H54 (cell line): Measurements from ENCODE around the gene THSD7B.
"Not testable (repeated sequence)": the region's sequence is repeated elsewhere in the genome, so short reads cannot be mapped to it uniquely, and the experiment has no call there.

Experiments used
- DNase-seq: peaks from one replicate; pipeline ENCODE4 v3.0.0; 2011; ENCODE audit warnings: low spot score, mixed read lengths; ENCODE audit not compliant: insufficient read length
- FAIRE-seq: peaks from 3 replicates; lab custom pipeline; 2011; peaks lifted over from hg19 to GRCh38; lab: Jason Lieb, UNC
- POLR2A ChIP-seq: IDR thresholded peaks from 2 replicates; pipeline ENCODE4 v1.6.1; 2011; ENCODE audit warnings: low read depth, mild to moderate bottlenecking, low read length

THSD7B gene

DNA sequence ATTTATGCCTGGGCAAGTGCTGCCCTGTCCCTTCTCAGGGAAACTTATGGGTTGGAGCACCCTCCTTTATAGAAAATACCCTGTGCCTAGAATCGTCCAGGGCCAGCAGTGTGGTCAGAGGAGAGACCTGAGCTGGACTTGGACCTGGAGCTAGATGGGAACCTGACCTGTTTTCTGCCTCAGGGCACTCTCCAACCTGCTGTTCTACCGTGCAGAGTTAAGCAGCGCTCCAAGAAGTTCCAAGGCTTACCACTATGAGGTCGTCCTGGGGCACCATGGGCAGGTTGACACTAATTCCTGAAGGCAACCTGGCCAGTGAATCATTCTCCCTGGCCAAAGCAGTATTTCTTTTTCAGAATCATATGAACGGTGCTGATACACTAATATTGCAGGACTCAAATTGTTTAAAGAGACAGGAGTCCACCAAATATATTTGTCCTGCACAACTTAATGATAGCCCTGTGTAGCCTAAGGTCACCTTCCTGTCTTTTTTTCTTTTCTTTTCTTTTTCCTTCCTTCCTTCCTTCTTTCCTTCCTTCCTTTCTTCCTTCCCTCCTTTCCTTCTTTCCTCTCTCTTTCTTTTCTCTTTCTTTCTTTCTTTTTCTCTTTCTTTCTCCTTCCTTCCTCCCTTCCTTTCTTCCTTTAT, 743.5 kb downstream of the THSD7B start:
- DNase-seq (no peak), FAIRE-seq (no peak)
- TF ChIP-seq POLR2A, result no peak

- no peak for TF ChIP-seq POLR2A
- no peak for FAIRE-seq
- DNase-seq, result no peak
Measured at GRCh38 chr2:137511526-137511925, 746.2 kb downstream of the THSD7B start.

DNA sequence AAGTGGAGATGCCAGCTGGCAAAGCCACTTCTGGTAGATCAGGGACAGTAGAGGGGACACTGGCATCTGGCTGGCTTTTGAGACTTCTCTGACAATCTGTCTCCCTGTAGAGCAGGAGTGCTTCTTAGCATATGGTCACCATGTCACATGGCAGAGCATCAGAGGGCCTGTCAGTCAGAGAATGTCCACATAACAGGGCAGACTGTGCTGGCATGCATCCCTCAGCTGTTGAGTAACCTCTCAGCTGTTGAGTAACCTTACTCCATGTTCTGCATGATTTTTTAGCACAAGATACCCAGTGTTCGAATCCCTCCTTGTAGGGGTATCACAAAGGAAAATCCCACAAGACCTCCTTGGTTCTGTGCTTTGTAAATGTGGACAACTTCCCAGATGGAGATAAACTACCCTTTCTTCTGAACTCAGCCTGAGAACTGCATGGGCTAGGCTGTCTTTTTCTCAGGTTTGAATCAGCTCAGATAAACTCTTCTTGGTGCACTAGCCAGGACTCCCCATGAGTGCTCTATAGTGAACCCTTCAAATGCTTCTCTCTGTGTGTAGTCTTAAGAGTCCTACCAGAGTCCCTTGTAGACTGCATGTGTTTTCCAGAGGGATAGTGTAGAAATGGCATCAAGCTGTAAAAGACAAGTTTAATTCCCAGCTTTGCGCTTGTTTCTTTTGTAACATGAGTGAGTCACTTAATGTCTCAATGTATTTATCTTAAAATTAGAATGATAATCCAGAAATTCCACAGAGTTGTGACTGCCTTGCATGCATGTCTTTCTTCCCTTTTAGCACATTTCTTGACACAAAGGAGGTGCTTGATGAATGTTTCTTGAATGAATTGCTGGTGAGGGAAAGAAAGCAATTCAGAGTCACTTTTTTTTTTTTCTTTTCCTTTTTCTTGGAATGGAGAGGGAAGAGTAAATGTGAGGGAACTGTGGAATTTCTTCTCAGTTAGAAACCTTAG, 756.6 kb downstream of the THSD7B start:
- no peak for FAIRE-seq
- no peak for TF ChIP-seq POLR2A
- DNase-seq, result no peak

DNA sequence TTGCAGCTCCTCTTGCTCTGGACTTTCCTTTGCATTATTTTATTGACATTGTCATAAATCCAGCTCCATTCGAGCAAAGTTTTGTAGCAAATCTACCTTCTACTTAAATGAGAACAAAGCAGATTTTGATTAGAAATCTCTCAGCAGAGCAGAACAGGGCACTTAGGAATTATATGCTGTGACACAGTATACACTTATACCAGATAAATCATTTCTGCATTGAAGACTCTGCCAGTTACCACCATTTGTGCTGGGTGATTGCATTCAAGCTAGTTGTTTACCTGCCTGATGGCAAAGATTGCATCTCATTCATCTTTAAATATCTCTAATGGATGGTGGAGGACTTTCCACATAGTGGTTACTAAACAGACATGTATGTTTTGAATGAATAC, 757.3 kb downstream of the THSD7B start:
- no peak for TF ChIP-seq POLR2A
- DNase-seq (no peak), FAIRE-seq (no peak)

- TF ChIP-seq POLR2A, result no peak
- DNase-seq (no peak), FAIRE-seq (no peak)
Measured at GRCh38 chr2:137523931-137524330, 758.6 kb downstream of the THSD7B start.

- FAIRE-seq (no peak), DNase-seq (no peak)
- no peak for TF ChIP-seq POLR2A
Measured at GRCh38 chr2:137525132-137525531, 759.8 kb downstream of the THSD7B start.

DNA sequence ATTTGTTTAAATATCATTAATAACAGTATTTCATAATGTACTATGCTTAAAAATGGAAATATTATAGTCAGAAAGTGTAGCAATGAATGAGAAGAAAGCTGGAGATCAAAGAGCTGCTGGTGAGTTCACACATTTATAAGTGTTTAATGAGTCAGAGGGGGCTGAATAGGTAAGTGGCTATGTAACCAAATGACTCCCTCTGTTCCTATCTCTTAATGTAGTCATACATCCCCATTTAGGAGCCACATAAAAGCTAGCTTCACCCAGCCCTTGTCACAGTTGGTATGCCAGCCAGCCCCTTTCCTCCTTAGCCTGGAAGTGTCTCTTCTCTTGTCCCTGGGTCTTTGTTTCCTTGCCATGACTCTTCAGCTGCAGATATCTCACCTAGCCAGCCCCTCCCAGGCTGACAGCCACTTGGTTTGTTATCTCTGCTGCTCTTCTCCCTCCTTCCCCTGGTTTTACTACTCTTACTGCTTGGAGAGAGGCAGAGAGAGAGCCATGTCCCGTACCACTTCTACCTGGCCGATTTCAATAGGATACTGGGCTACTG, 760.4 kb downstream of the THSD7B start:
- FAIRE-seq, result no peak
- no peak for TF ChIP-seq POLR2A

GRCh38 chr2:137535897-137536296, 770.6 kb downstream of the THSD7B start:
- no peak for TF ChIP-seq POLR2A
- FAIRE-seq (no peak), DNase-seq (no peak)

More for the DNA sequence above, 760.4 kb downstream of the THSD7B start:
- DNase-seq, result no peak

DNA sequence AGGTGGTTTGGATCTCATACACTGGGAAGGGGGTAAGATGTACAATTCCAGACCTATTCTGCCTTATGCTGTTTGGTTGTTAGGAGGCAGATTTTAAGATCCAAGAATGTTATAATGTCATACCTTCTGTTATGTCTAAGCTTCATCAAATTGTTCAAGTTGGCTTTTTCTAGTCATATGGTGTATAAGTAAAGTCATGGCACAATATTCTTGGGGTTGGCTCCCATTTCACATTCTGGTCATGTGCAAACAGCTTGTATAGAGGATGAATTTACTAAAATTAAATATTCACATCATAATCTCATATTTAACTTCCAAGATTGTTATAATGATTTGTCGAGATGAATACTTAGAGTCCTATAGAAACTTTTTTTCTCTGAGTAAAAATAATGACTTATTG, 774.0 kb downstream of the THSD7B start:
- FAIRE-seq, result no peak
- no peak for TF ChIP-seq POLR2A

GRCh38 chr2:137547842-137548241, 782.5 kb downstream of the THSD7B start:
- DNase-seq (no peak), FAIRE-seq (no peak)
- TF ChIP-seq POLR2A, result no peak

More for the DNA sequence above, 774.0 kb downstream of the THSD7B start:
- DNase-seq, result no peak

GRCh38 chr2:137566387-137566786, 801.0 kb downstream of the THSD7B start:
- no peak for DNase-seq
- no peak for TF ChIP-seq POLR2A
- FAIRE-seq, result no peak

- DNase-seq, result no peak
- TF ChIP-seq POLR2A, result no peak
- no peak for FAIRE-seq
Measured at GRCh38 chr2:137570484-137570883, 805.1 kb downstream of the THSD7B start.

DNA sequence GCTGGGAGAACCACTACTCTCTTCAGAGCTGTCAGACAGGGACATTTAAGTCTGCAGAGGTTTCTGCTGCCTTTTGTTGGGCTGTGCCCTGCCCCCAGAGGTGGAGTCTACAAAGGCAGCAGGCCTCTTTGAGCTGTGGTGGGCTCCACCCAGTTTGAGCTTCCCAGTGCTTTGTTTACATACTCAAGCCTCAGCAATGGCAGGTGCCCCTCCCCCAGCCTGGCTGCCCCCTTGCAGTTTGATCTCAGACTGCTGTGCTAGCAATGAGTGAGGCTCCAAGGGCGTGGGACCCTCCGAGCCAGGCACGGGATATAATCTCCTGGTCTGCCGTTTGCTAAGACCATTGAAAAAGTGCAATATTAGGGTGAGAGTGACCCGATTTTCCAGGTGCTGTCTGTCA, 822.5 kb downstream of the THSD7B start:
- not testable (repeated sequence) for DNase-seq, FAIRE-seq

DNA sequence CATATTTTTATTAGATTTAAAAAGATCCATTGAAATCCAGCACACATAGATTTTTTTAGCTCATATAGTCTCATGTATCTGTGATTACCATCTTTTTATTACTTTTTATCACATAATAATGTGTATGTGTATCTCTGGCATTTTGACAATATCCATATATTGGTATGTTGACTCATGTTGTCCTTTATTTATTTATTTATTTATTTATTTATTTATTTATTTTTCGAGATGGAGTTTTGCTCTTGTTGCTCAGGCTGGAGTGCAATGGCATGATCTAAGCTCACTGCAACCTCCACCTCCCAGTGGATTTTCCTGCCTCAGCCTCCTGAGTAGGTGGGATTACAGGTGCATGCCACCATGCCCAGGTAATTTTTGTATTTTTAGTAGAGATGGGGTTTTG, 823.2 kb downstream of the THSD7B start:
- not testable (repeated sequence) for DNase-seq, FAIRE-seq
